HEK293T (cell line): ENCODE results near the gene ECI2.

Experiments
- CTCF ChIA-PET: fragments of 350-600 bp; formaldehyde crosslinking; extraction: SDS; loops from one replicate; lab custom pipeline; 2021; ENCODE audit warnings: antibody characterized with exemption, inconsistent platforms; lab: Yijun Ruan, JAX
- POLR2A ChIA-PET: fragments of 350-600 bp; formaldehyde crosslinking; extraction: SDS; loops from one replicate; lab custom pipeline; 2020; ENCODE audit warnings: antibody characterized with exemption, inconsistent platforms; lab: Yijun Ruan, JAX
- DNase-seq: peaks from one replicate; pipeline ENCODE4 v3.0.0; 2012; ENCODE audit warnings: mixed read lengths; ENCODE audit errors: extremely low spot score
- ARNT ChIP-seq: fragments of 450-650 bp; IDR thresholded peaks from 2 replicates; pipeline ENCODE4 v1.6.1; 2017; ENCODE audit warnings: mild to moderate bottlenecking
- BHLHE40 ChIP-seq: fragments of 450-650 bp; IDR thresholded peaks from 2 replicates; pipeline ENCODE4 v1.6.1; 2016; ENCODE audit warnings: mild to moderate bottlenecking, moderate library complexity, borderline replicate concordance
- CTBP1 ChIP-seq: fragments of 450-650 bp; IDR thresholded peaks from 2 replicates; pipeline ENCODE4 v1.6.1; 2016; ENCODE audit warnings: borderline replicate concordance
- ELF4 ChIP-seq: fragments of 450-650 bp; IDR thresholded peaks from 2 replicates; pipeline ENCODE4 v1.6.1; 2017; ENCODE audit warnings: antibody characterized with exemption
- FOXA1 ChIP-seq: fragments of 450-650 bp; IDR thresholded peaks from 2 replicates; pipeline ENCODE4 v1.6.1; 2016; ENCODE audit warnings: mild to moderate bottlenecking
- FOXK2 ChIP-seq: fragments of 450-650 bp; IDR thresholded peaks from 2 replicates; pipeline ENCODE4 v1.6.1; 2016; ENCODE audit warnings: mild to moderate bottlenecking
- FOXM1 ChIP-seq: fragments of 450-650 bp; IDR thresholded peaks from 2 replicates; pipeline ENCODE4 v1.6.1; 2017; ENCODE audit warnings: mild to moderate bottlenecking, borderline replicate concordance
- HDGF ChIP-seq: fragments of 450-650 bp; IDR thresholded peaks from 2 replicates; pipeline ENCODE4 v1.6.1; 2017; ENCODE audit warnings: antibody characterized with exemption, borderline replicate concordance
- L3MBTL2 ChIP-seq: fragments of 450-650 bp; conservative IDR thresholded peaks from 2 replicates; pipeline ENCODE4 v1.6.1; 2016; ENCODE audit warnings: mild to moderate bottlenecking
- LEF1 ChIP-seq: fragments of 450-650 bp; IDR thresholded peaks from 2 replicates; pipeline ENCODE4 v1.6.1; 2017; ENCODE audit warnings: mild to moderate bottlenecking, borderline replicate concordance
- NFRKB ChIP-seq: fragments of 450-650 bp; IDR thresholded peaks from 2 replicates; pipeline ENCODE4 v1.6.1; 2016; ENCODE audit warnings: mild to moderate bottlenecking, moderate library complexity
- PKNOX1 ChIP-seq: fragments of 450-650 bp; IDR thresholded peaks from 2 replicates; pipeline ENCODE4 v1.6.1; 2016
- SP1 ChIP-seq: fragments of 450-650 bp; IDR thresholded peaks from 2 replicates; pipeline ENCODE4 v1.6.1; 2017
- SUZ12 ChIP-seq: fragments of 450-650 bp; IDR thresholded peaks from 2 replicates; pipeline ENCODE4 v1.6.1; 2016; ENCODE audit warnings: mild to moderate bottlenecking
- TARDBP ChIP-seq: fragments of 450-650 bp; IDR thresholded peaks from 2 replicates; pipeline ENCODE4 v1.6.1; 2016
- ZNF384 ChIP-seq: fragments of 450-650 bp; IDR thresholded peaks from 2 replicates; pipeline ENCODE4 v1.6.1; 2016

Gene ECI2

GRCh38 chr6:4134841-4135664, at the start of gene ECI2:
Gene ECI2, minus strand, starts transcription at chr6:4135575. Its CDS starts 15 bp downstream, at chr6:4135560.
- TF ChIP-seq SP1 (no peak), NFRKB (no peak), SUZ12 (no peak), L3MBTL2 (peak; percentile 58)

GRCh38 chr6:4180652-4181255, 45.4 kb upstream of the ECI2 start:
- ChIA-PET CTCF (interaction anchor here (0.9 kb wide), 1 partner anchor 30 kb away, joined by 4 read pairs; no protein-coding TSS in a partner anchor), POLR2A (interaction anchor here (1.0 kb wide), 1 partner anchor 45 kb away, joined by 3 read pairs; the partner anchor contains the start of gene ECI2)
- peak; percentile 43 for DNase-seq
- TF ChIP-seq FOXK2 (no peak), PKNOX1 (peak; percentile 97)

More at GRCh38 chr6:4134841-4135664, at the start of gene ECI2:
- peak; percentile 58 for DNase-seq
- POLR2A ChIA-PET, result interaction anchor here (0.7 to 3.7 kb wide), 9 partner anchors 9 to 117 kb away, joined by 3 to 24 read pairs (median 3); a partner anchor contains a TSS
- CTCF ChIA-PET, result interaction anchor here (1.2 kb wide), 1 partner anchor 75 kb away, joined by 4 read pairs; no protein-coding TSS in a partner anchor

GRCh38 chr6:4179960-4180651, 44.7 kb upstream of the ECI2 start:
- CTCF ChIA-PET, result no interaction called here
- TF ChIP-seq FOXM1 (no peak), ARNT (no peak), BHLHE40 (no peak), FOXA1 (no peak), L3MBTL2 (no peak), NFRKB (no peak), SP1 (no peak), SUZ12 (no peak), TARDBP (no peak), ELF4 (no peak), LEF1 (no peak), CTBP1 (no peak), PKNOX1 (no peak), HDGF (no peak), FOXK2 (no peak), ZNF384 (no peak)
- POLR2A ChIA-PET, result no interaction called here
- DNase-seq, result no peak

GRCh38 chr6:4178737-4179333, 43.5 kb upstream of the ECI2 start:
- POLR2A ChIA-PET, result no interaction called here
- TF ChIP-seq FOXA1, result no peak
- no peak for TF ChIP-seq ELF4
- TF ChIP-seq FOXM1, result no peak
- no peak for TF ChIP-seq SP1
- TF ChIP-seq NFRKB, result no peak
- no peak for DNase-seq
- CTCF ChIA-PET, result no interaction called here

GRCh38 chr6:4176907-4177306, 41.5 kb upstream of the ECI2 start:
- no peak for TF ChIP-seq PKNOX1
- no peak for TF ChIP-seq SP1
- no peak for TF ChIP-seq ELF4
- no peak for TF ChIP-seq HDGF
- no peak for TF ChIP-seq CTBP1
- no peak for TF ChIP-seq ARNT
- TF ChIP-seq NFRKB, result no peak
- TF ChIP-seq LEF1, result no peak
- no peak for TF ChIP-seq SUZ12
- no peak for TF ChIP-seq ZNF384
- POLR2A ChIA-PET, result no interaction called here
- no peak for DNase-seq
- CTCF ChIA-PET, result no interaction called here

- CTCF ChIA-PET, result interaction anchor here (0.9 kb wide), 1 partner anchor 18 kb away, joined by 3 read pairs; no protein-coding TSS in a partner anchor
- no peak for DNase-seq
- TF ChIP-seq CTBP1 (no peak), BHLHE40 (no peak), PKNOX1 (no peak), LEF1 (no peak)
- POLR2A ChIA-PET, result no interaction called here
Measured at GRCh38 chr6:4174042-4174441, 38.7 kb upstream of the ECI2 start.
